Progenitor cell of endocrine pancreas (in vitro differentiated cells): ENCODE measurements around the gene ARHGEF12. TPM values are rescaled to one million over a fixed set of nuclear protein-coding genes. Genes with fewer than 3 reads are reported as not detected.

Experiments
- DNase-seq: peaks from one replicate; pipeline ENCODE4 v3.0.0; 2021; ENCODE audit warnings: low spot score; ENCODE audit not compliant: unreplicated experiment
- H3K27ac Mint-ChIP-seq: 2 replicates; pipeline ENCODE4 v1.8.0; 2021; ENCODE audit warnings: mild to moderate bottlenecking, moderate library complexity, mixed read lengths
- H3K27me3 Mint-ChIP-seq: 2 replicates; pipeline ENCODE4 v1.8.0; 2021; ENCODE audit warnings: mixed read lengths
- H3K36me3 Mint-ChIP-seq: 2 replicates; pipeline ENCODE4 v1.8.0; 2022; ENCODE audit warnings: mixed read lengths; ENCODE audit not compliant: insufficient read depth
- H3K4me1 Mint-ChIP-seq: 2 replicates; pipeline ENCODE4 v1.8.0; 2021; ENCODE audit warnings: low read depth, mixed read lengths
- H3K4me3 Mint-ChIP-seq: 2 replicates; pipeline ENCODE4 v1.8.0; 2021; ENCODE audit warnings: low read depth, mild to moderate bottlenecking, moderate library complexity, mixed read lengths
- H3K9me3 Mint-ChIP-seq: 2 replicates; pipeline ENCODE4 v1.8.0; 2021; ENCODE audit warnings: low read depth, mixed read lengths
- total RNA-seq: library from RNA; stranded (reverse); gene quantifications from 2 replicates; pipeline ENCODE4 v1.2.1, GENCODE V29; 2021
- TF ChIP-seq, protein P1 (sequence below): fragments of 200-600 bp; sonication (generic); IDR thresholded peaks from one replicate; pipeline ENCODE4 v1.5.0; 2021; ENCODE audit warnings: antibody characterized with exemption, mild to moderate bottlenecking; ENCODE audit not compliant: unreplicated experiment

The ARHGEF12 gene
- total RNA-seq, 1 donor from 2014 or later, result 64.9 TPM

DNA sequence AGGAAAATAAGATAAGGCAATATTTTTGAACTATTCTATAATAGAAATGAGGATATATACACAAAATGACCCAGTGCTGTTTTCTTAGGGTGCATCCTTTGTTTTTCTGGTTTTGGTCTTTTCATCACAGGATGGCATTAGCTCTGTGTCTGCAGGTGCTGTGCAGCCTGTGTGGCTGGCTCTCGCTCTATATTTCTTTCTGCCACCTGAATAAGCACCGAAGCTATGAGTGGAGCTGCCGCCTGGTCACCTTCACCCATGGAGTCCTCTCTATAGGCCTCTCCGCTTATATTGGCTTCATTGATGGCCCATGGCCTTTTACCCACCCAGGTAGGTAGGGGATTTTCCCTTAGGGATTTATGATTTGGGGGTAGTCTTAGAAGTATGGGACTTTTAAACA lies 8.9 kb upstream of the ARHGEF12 start:
- Mint-ChIP-seq H3K4me1 (peaks cover 9% of the 10 kb centered on the region), H3K36me3 (peaks cover 5% of the 10 kb centered on the region), H3K4me3 (no peak overlapping the region), H3K27me3 (peaks cover 12% of the 10 kb centered on the region), H3K27ac (no peak overlapping the region), H3K9me3 (no peaks in the 10 kb centered on the region)
- DNase-seq, result no peak
- TF ChIP-seq, protein P1, sequence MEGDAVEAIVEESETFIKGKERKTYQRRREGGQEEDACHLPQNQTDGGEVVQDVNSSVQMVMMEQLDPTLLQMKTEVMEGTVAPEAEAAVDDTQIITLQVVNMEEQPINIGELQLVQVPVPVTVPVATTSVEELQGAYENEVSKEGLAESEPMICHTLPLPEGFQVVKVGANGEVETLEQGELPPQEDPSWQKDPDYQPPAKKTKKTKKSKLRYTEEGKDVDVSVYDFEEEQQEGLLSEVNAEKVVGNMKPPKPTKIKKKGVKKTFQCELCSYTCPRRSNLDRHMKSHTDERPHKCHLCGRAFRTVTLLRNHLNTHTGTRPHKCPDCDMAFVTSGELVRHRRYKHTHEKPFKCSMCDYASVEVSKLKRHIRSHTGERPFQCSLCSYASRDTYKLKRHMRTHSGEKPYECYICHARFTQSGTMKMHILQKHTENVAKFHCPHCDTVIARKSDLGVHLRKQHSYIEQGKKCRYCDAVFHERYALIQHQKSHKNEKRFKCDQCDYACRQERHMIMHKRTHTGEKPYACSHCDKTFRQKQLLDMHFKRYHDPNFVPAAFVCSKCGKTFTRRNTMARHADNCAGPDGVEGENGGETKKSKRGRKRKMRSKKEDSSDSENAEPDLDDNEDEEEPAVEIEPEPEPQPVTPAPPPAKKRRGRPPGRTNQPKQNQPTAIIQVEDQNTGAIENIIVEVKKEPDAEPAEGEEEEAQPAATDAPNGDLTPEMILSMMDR, result no peak

DNA sequence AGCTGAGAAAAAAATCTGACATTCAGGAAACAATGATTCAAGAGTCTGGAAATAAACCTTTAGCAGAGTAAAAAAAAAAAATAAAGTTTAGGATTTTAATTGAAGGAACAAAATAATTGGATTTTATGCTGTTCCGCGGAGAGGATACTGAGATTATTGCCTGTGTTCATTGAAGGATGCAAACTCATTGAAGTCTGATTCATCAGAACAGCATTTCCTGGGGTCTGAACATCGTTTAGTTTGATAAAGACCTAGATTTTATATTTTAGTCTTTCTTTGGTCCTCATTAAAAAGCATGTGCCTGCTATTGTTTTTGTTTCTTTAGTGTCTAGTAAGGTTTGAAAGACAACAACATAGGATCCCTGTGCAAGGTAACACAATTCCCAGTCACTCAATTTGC lies 6.7 kb upstream of the ARHGEF12 start:
- no peak overlapping the region for H3K27ac Mint-ChIP-seq
- H3K4me3 Mint-ChIP-seq, result no peak overlapping the region
- peaks cover 9% of the 10 kb centered on the region for H3K4me1 Mint-ChIP-seq
- no peaks in the 10 kb centered on the region for H3K27me3 Mint-ChIP-seq
- H3K36me3 Mint-ChIP-seq, result peaks cover 5% of the 10 kb centered on the region
- no peaks in the 10 kb centered on the region for H3K9me3 Mint-ChIP-seq
- no peak for DNase-seq
- TF ChIP-seq, protein P1, result no peak

DNA sequence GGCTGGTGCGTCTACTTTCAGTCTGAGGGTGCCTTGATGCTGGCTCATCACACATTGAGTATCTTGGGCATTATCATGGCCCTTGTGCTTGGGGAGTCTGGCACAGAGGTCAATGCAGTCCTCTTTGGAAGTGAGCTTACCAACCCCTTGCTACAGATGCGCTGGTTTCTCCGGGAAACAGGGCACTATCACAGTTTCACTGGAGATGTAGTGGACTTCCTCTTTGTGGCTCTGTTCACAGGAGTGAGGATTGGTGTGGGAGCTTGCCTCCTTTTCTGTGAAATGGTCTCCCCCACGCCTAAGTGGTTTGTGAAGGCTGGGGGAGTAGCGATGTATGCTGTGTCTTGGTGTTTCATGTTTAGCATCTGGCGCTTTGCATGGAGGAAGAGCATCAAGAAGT lies 6.2 kb upstream of the ARHGEF12 start:
- TF ChIP-seq, protein P1, result no peak
- Mint-ChIP-seq H3K9me3 (no peaks in the 10 kb centered on the region), H3K27ac (no peak overlapping the region), H3K4me1 (peaks cover 10% of the 10 kb centered on the region), H3K4me3 (no peak overlapping the region), H3K27me3 (no peaks in the 10 kb centered on the region), H3K36me3 (peaks cover 5% of the 10 kb centered on the region)
- DNase-seq, result no peak

DNA sequence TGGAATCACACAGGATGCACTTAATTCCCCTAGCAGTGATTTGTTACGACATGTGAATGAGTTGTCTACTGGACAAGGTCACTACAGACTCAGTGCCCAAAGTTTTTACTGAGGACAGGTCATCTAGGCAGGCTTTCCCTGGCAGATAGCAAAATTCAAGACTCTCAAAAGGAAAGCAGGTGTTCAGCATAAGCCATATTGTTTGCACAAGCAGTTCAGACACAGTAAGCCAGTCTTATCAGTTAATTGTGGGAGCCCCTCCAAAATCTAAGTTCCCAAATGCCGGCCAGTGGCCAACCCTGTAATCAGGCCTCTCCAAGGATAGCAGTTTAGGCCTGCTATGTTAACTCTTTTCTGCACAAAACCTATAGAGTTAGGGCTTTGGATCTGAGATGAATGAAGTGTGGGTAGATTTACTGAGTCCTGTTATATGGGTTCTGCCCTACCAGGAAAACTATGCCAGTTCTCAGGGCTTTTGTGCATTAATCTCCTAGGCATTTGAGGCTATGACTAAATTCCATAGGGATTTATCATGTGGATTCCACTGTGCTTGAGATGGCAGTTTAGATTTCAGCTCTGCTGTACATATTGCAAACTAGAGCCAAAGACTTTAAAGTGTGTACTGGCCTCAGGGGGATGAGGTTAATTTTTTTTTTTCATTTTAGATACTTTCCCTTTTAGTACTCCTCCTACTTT lies 4.8 kb upstream of the ARHGEF12 start:
- H3K27me3 Mint-ChIP-seq, result no peaks in the 10 kb centered on the region
- H3K27ac Mint-ChIP-seq, result no peak overlapping the region
- no peak for DNase-seq
- H3K4me3 Mint-ChIP-seq, result no peak overlapping the region
- H3K36me3 Mint-ChIP-seq, result peaks cover 5% of the 10 kb centered on the region
- TF ChIP-seq, protein P1, result no peak
- H3K9me3 Mint-ChIP-seq, result no peaks in the 10 kb centered on the region
- peaks cover 6% of the 10 kb centered on the region for H3K4me1 Mint-ChIP-seq

DNA sequence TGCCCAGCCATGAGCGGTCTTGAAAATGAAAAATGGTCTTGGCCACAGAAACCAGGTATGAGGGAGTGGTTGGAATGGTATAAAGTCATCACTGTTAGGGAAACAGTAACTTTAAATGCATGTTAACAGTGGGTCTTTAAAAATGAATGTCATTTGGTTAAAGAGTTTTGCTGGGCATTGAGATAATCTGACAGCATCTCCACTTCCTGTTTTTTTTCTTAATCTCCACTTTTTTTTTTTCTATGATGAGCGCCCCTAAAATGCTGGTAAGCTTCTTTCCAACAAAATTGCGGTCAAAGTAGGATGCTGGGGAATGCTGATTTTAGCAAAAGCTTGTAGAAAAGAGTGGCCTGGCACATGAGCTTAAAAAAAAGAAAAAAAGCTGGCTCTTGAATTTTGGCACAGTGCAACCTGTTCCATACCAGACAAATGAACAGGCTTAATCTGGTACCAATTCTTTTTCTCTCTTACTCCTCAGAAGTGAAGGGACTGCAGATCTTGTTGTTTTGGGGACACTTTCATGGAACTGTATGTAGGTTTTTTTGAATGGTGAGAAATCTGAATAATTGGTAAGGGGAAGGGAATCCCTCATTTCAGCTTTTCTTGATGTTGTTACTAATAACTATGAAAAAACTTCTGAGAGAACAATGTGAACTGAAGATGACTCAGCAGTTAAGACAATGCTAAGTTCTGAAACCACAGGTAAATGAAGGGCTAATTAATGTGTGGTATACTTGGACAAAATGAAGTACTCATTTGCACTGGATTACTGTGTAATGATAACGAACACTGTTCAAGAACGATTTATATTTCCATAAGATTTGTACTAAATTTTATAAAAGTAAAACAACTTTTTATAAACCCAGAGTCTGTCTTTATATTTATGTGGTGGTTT lies 3.1 kb upstream of the ARHGEF12 start:
- Mint-ChIP-seq H3K27me3 (no peaks in the 10 kb centered on the region), H3K4me1 (peaks cover 13% of the 10 kb centered on the region), H3K27ac (no peak overlapping the region), H3K36me3 (peaks cover 5% of the 10 kb centered on the region), H3K4me3 (no peak overlapping the region), H3K9me3 (no peaks in the 10 kb centered on the region)
- TF ChIP-seq, protein P1, result no peak
- no peak for DNase-seq
